Measurements from ENCODE around the gene ZBTB39.

DNA sequence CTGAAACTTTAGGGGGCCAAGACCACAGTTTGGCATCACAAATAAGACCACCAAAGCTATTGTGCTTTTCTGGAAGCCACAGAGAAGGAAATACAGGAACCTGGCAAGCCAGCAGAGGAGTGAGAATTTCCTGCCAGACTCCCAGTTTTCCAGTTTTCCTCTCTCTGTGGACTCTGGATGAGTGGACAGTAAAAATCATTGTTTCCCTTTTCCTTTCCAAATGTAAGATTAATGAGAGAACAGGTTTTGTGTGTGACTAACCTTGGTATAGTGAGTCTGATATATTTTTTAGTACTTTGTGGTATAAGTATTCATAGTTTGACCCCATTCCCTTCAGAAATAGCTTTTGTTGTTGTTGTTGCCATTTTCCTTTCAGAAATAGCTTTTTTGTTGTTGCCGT is 12.6 kb upstream of the ZBTB39 start:
- TF ChIP-seq CTCF (IDR thresholded peaks at IDR 0.05) = no peak
- TF ChIP-seq POLR2A (IDR thresholded peaks at IDR 0.05) = no peak

All from body of pancreas (tissue), 4 donors.